ENCODE results near the gene ERGIC2. TPM values are rescaled to one million over a fixed set of nuclear protein-coding genes. Genes with fewer than 3 reads are reported as not detected.

Gene ERGIC2
- total RNA-seq, 1 donor from 2014 or later: 70.3 TPM

- H3K27me3 Mint-ChIP-seq (ENCODE audit: unreplicated experiment): peaks cover 33% of the 10 kb centered on the region
- no peaks in the 10 kb centered on the region for H3K36me3 Mint-ChIP-seq (ENCODE audit: unreplicated experiment)
- H3K4me3 Mint-ChIP-seq (ENCODE audit: unreplicated experiment): no peak overlapping the region
- H3K4me1 Mint-ChIP-seq (ENCODE audit: unreplicated experiment): peaks cover 8% of the 10 kb centered on the region
- H3K9me3 Mint-ChIP-seq (ENCODE audit: unreplicated experiment): peaks cover 9% of the 10 kb centered on the region
- H3K27ac Mint-ChIP-seq (ENCODE audit: unreplicated experiment): no peak overlapping the region
- no peak for TF ChIP-seq CTCF (IDR thresholded peaks at IDR 0.05)
- DNase-seq (ENCODE audit: extremely low spot score, unreplicated experiment): no peak
Observed at GRCh38 chr12:29414368-29414767, 33.4 kb upstream of the ERGIC2 start.

- H3K36me3 Mint-ChIP-seq (ENCODE audit: unreplicated experiment): no peaks in the 10 kb centered on the region
- no peak overlapping the region for H3K27ac Mint-ChIP-seq (ENCODE audit: unreplicated experiment)
- no peak for DNase-seq (ENCODE audit: extremely low spot score, unreplicated experiment)
- H3K4me3 Mint-ChIP-seq (ENCODE audit: unreplicated experiment): no peak overlapping the region
- TF ChIP-seq CTCF (IDR thresholded peaks at IDR 0.05): no peak
- peaks cover 10% of the 10 kb centered on the region for H3K9me3 Mint-ChIP-seq (ENCODE audit: unreplicated experiment)
- peaks cover 3% of the 10 kb centered on the region for H3K4me1 Mint-ChIP-seq (ENCODE audit: unreplicated experiment)
- peaks cover 22% of the 10 kb centered on the region for H3K27me3 Mint-ChIP-seq (ENCODE audit: unreplicated experiment)
Observed at GRCh38 chr12:29405561-29405960, 24.6 kb upstream of the ERGIC2 start.

GRCh38 chr12:29403991-29404390, 23.0 kb upstream of the ERGIC2 start:
- Mint-ChIP-seq H3K36me3 (ENCODE audit: unreplicated experiment) (no peaks in the 10 kb centered on the region), H3K27ac (ENCODE audit: unreplicated experiment) (no peak overlapping the region), H3K4me3 (ENCODE audit: unreplicated experiment) (no peak overlapping the region), H3K9me3 (ENCODE audit: unreplicated experiment) (peaks cover under 1% of the 10 kb centered on the region), H3K27me3 (ENCODE audit: unreplicated experiment) (peaks cover 18% of the 10 kb centered on the region), H3K4me1 (ENCODE audit: unreplicated experiment) (peaks cover 3% of the 10 kb centered on the region)
- DNase-seq (ENCODE audit: extremely low spot score, unreplicated experiment): no peak
- no peak for TF ChIP-seq CTCF (IDR thresholded peaks at IDR 0.05)

- H3K27ac Mint-ChIP-seq (ENCODE audit: unreplicated experiment): no peak overlapping the region
- H3K4me1 Mint-ChIP-seq (ENCODE audit: unreplicated experiment): peaks cover 3% of the 10 kb centered on the region
- no peaks in the 10 kb centered on the region for H3K36me3 Mint-ChIP-seq (ENCODE audit: unreplicated experiment)
- DNase-seq (ENCODE audit: extremely low spot score, unreplicated experiment): no peak
- H3K9me3 Mint-ChIP-seq (ENCODE audit: unreplicated experiment): no peaks in the 10 kb centered on the region
- H3K27me3 Mint-ChIP-seq (ENCODE audit: unreplicated experiment): peaks cover 18% of the 10 kb centered on the region
- TF ChIP-seq CTCF (IDR thresholded peaks at IDR 0.05): no peak
- H3K4me3 Mint-ChIP-seq (ENCODE audit: unreplicated experiment): no peak overlapping the region
Observed at GRCh38 chr12:29402437-29402836, 21.5 kb upstream of the ERGIC2 start.

GRCh38 chr12:29398495-29398894, 17.5 kb upstream of the ERGIC2 start:
- Mint-ChIP-seq H3K9me3 (ENCODE audit: unreplicated experiment) (no peaks in the 10 kb centered on the region), H3K4me1 (ENCODE audit: unreplicated experiment) (no peaks in the 10 kb centered on the region), H3K4me3 (ENCODE audit: unreplicated experiment) (no peak overlapping the region), H3K36me3 (ENCODE audit: unreplicated experiment) (no peaks in the 10 kb centered on the region), H3K27ac (ENCODE audit: unreplicated experiment) (no peak overlapping the region), H3K27me3 (ENCODE audit: unreplicated experiment) (peaks cover 27% of the 10 kb centered on the region)
- no peak for DNase-seq (ENCODE audit: extremely low spot score, unreplicated experiment)
- no peak for TF ChIP-seq CTCF (IDR thresholded peaks at IDR 0.05)

Data from osteocyte (in vitro differentiated cells).